ENCODE data around the gene EEIG2. TPM values are rescaled to one million over a fixed set of nuclear protein-coding genes. Genes with fewer than 3 reads are reported as not detected.

Gene EEIG2
- polyA plus RNA-seq, 6 donors from 2014 or later, result 0.43 to 2.5 (median 0.93) TPM

DNA sequence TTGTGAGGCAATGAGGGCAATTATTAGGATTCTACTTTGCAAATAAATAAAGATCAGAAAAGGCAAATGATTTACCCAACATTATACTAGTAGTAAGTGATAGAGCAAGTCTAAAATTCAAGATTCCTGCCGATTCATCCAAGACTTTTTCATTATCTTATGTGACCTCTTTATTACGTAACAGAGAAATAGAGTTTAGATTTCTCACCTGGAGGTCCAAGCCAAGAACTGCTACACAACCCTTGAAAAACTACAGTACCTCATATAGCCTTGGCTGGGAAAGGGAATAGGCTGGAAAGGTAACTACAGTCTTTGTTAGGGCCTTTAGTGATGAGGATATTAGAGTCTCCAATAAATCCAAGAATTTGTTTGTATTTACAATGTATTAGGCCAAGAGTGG is 13.3 kb downstream of the EEIG2 start:
- Mint-ChIP-seq H3K9me3 (peaks cover 0 to 6% (median 0%) of the 10 kb centered on the region in 7 donors), H3K27ac (no peak overlapping the region), H3K27me3 (no peaks in the 10 kb centered on the region), H3K4me3 (no peak overlapping the region), H3K4me1 (peaks cover 0 to 10% (median 7%) of the 10 kb centered on the region in 3 donors), H3K36me3 (peaks cover 0 to 7% of the 10 kb centered on the region in 2 donors)
- ATAC-seq (ENCODE audit: low read depth in 2 of 2) (no peak), DNase-seq (no peak)

DNA sequence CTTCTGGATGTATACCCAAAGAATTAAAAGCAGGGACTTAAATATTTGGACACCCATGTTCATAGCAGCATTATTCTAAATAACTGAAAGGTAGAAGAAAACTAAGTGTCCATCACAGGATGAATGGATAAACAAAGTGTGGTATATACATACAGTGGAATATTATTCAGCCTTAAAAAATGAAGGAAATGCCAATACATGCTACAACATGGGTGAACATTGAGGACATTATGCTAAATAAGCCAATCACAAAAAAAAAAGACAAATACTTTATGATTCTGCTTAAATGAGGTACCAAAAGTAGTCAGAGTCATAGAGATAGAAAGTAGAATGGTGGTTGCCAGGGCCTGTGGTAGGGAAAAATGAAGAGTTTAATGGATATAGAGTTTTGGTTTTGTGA is 14.1 kb downstream of the EEIG2 start:
- DNase-seq (no peak), ATAC-seq (ENCODE audit: low read depth in 2 of 2) (no peak)
- Mint-ChIP-seq H3K4me1 (peaks cover 0 to 7% (median 7%) of the 10 kb centered on the region in 3 donors), H3K4me3 (no peak overlapping the region), H3K9me3 (peaks cover 0 to 6% (median 2%) of the 10 kb centered on the region in 7 donors), H3K36me3 (peaks cover 0 to 7% of the 10 kb centered on the region in 2 donors), H3K27me3 (no peaks in the 10 kb centered on the region), H3K27ac (no peak overlapping the region)

DNA sequence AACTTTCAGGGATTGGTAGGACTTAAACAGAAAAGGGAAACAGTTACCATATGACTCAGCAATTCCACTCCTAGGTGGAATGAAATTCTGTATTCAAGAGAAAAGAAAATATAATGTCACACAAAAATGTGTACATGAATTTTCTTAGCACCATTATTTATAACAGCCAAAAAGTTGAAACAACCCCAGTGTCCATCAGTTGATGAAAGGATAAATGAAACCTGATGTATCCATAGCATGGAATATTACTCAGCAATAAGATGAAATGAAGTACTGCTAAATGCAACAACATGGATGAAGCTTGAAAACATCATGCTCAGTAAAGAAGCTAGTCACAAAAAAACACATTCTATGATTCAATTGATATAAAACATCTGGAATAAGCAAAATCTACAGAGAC is 15.5 kb downstream of the EEIG2 start:
- ATAC-seq (ENCODE audit: low read depth in 2 of 2) (no peak), DNase-seq (no peak)
- Mint-ChIP-seq H3K36me3 (peaks cover 0 to 7% of the 10 kb centered on the region in 2 donors), H3K27me3 (no peaks in the 10 kb centered on the region), H3K4me3 (no peak overlapping the region), H3K9me3 (peaks cover 0 to 13% (median 8%) of the 10 kb centered on the region in 7 donors), H3K4me1 (peaks cover 2 to 7% (median 6%) of the 10 kb centered on the region in 3 donors), H3K27ac (no peak overlapping the region)

DNA sequence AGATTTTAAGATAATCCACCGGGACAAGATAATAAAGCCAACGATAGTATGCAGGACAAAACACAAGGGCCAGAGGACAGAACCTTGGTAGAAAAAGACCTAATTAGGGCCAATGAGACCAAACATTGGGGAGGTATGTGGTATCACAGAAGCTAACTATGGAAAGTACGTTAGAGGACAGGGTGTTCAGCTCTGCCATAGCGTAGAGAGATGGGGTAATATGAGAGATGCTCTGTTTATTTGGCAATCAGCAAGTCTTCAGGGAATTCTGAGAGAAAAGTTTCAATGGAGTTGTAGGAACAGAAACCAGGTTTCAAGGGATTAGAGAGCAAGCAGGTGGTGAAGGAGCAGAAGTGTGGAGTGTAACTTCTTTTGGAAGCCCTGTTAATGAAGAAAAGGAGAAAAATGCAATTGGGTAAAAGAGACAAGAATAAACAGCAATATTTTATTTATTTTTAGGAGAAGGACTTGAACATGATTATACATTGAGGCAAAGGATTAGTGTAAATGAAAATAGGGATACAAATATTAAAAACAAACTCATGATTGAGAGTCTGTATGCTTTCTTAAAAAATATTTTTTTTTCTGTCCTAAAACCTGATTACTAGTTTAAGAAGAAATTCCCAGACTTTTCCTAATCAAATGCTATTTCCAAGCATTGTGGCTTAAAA is 24.0 kb downstream of the EEIG2 start:
- Mint-ChIP-seq H3K4me1 (peaks cover 8 to 42% (median 33%) of the 10 kb centered on the region in 3 donors), H3K4me3 (peak overlapping the region in 3 of 8 donors; percentile 14 to 30 (median 27)), H3K27me3 (no peaks in the 10 kb centered on the region), H3K9me3 (peaks cover 0 to 20% (median 12%) of the 10 kb centered on the region in 7 donors), H3K36me3 (no peaks in the 10 kb centered on the region), H3K27ac (peak overlapping the region in 3 of 6 donors; percentile 0 to 36 (median 2))
- DNase-seq (no peak), ATAC-seq (ENCODE audit: low read depth in 2 of 2) (no peak)

DNA sequence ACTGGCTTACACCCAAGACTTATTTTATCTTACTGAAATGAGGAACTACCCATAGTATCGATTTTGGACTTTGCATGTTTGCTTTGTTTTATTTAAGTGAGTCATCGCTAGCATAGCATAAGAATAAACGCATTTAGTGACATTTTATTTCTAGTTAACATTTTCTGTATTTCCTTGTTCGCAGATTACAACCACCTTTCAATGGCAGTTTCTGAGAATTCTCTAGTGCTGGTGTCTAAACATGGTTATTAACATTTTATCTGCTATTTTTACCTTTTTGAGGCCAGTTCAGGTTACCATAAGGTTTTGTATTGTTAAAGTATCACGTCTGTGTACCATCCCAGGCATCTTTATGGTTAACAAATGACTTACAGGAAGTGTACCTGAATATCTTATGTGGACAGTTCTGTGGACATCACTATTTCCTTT is 24.5 kb downstream of the EEIG2 start:
- peaks cover 14 to 48% (median 39%) of the 10 kb centered on the region in 3 donors for H3K4me1 Mint-ChIP-seq
- ATAC-seq (ENCODE audit: low read depth in 2 of 2), result peak in 1 of 2 donors; percentile 49
- no peaks in the 10 kb centered on the region for H3K27me3 Mint-ChIP-seq
- no peak for DNase-seq
- H3K4me3 Mint-ChIP-seq, result peak overlapping the region in 1 of 8 donors; percentile 10
- peaks cover 0 to 19% (median 12%) of the 10 kb centered on the region in 7 donors for H3K9me3 Mint-ChIP-seq
- H3K27ac Mint-ChIP-seq, result peak overlapping the region in 1 of 6 donors; percentile 11
- H3K36me3 Mint-ChIP-seq, result no peaks in the 10 kb centered on the region

DNA sequence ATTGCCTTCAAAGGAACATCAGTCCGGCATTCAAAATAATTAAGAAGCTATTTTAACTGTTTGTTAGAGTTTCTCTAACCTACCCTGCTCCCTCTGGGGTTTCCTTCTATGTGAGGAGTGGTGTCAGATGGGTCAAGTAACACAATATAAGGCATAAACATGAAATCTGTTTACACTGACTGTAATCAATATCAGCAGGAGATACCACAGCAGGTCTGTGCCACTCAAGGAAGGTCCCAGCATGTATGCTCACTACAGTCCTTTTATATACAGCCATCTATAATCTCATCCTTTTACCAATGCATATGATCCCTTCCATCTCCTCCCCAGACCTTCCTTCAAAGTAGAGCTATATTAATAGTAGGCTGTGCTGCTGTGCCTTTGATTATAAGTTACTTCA is 25.4 kb downstream of the EEIG2 start:
- peaks cover 16 to 53% (median 44%) of the 10 kb centered on the region in 3 donors for H3K4me1 Mint-ChIP-seq
- no peaks in the 10 kb centered on the region for H3K36me3 Mint-ChIP-seq
- no peak overlapping the region for H3K27ac Mint-ChIP-seq
- no peaks in the 10 kb centered on the region for H3K27me3 Mint-ChIP-seq
- peak overlapping the region in 1 of 8 donors; percentile 13 for H3K4me3 Mint-ChIP-seq
- H3K9me3 Mint-ChIP-seq, result peaks cover 0 to 13% (median 8%) of the 10 kb centered on the region in 7 donors
- ATAC-seq (ENCODE audit: low read depth in 2 of 2) (no peak), DNase-seq (no peak)

DNA sequence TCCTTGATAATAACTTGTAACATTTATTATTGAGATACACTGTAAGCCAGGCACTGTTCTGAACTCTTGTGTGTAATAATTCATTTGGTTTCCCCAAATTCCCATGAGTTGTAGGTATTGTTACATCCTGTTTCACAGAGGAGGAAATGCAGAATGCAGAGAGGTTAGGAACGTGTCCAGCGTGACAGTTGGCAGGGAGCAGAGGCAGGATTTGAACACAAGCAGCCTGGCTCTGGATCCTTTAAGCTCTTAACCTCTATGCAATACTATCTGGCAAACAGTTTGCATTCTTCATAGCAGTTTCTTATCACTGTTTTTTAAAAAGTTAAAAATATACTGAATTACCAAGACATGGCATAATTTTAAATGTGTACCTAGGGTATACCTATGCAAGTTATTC is 30.5 kb downstream of the EEIG2 start:
- H3K4me1 Mint-ChIP-seq, result peaks cover 21 to 45% (median 44%) of the 10 kb centered on the region in 3 donors
- no peak overlapping the region for H3K4me3 Mint-ChIP-seq
- ATAC-seq (ENCODE audit: low read depth in 2 of 2) (no peak), DNase-seq (no peak)
- no peaks in the 10 kb centered on the region for H3K36me3 Mint-ChIP-seq
- no peaks in the 10 kb centered on the region for H3K9me3 Mint-ChIP-seq
- peak overlapping the region in 1 of 6 donors; percentile 26 for H3K27ac Mint-ChIP-seq
- no peaks in the 10 kb centered on the region for H3K27me3 Mint-ChIP-seq

DNA sequence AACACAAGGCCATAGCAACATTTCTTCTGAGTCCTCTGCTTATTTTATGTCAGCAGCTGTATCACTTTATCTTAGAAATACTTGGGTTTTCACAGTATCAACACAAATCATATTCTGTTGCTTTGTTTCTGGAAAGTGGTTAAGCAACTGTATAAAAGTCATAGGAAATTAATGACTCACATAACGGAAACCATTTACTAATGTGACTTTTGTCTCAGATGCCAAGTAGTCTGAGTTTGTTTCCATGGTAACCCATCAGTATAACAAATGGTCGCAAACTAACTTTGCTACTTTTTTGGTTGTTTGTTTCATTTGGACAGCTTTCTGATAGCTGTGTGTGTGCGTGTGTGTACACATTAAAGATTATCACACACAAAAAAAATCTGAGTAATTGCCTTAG is 31.1 kb downstream of the EEIG2 start:
- H3K9me3 Mint-ChIP-seq, result no peaks in the 10 kb centered on the region

DNA sequence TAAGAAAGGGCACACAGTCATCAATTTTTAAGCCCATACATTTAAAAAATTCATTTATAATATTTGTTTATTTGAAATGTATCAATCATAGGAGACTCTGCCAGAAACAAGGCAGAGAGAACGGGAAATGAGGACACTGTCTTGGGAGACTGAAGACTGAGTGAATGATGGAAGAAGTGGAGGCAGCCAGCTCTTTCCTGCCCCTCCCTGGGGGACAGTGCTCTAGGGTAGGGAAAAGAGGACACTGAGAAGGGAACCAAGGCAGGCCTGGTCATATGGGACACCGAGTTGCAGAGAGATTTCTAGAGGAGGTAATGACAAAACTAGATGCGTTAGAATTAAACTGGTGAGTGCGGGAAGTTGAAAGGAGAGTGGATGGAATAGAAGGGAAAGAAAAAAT is 31.6 kb downstream of the EEIG2 start:
- Mint-ChIP-seq H3K27ac (peak overlapping the region in 3 of 6 donors; percentile 14 to 77 (median 53)), H3K4me3 (peak overlapping the region in 1 of 8 donors; percentile 68), H3K27me3 (no peaks in the 10 kb centered on the region), H3K36me3 (no peaks in the 10 kb centered on the region), H3K9me3 (no peaks in the 10 kb centered on the region), H3K4me1 (peaks cover 25 to 44% (median 38%) of the 10 kb centered on the region in 3 donors)
- no peak for ATAC-seq (ENCODE audit: low read depth in 2 of 2)
- DNase-seq, result no peak

More for the DNA sequence above, 31.1 kb downstream of the EEIG2 start:
- no peak overlapping the region for H3K4me3 Mint-ChIP-seq
- H3K4me1 Mint-ChIP-seq, result peaks cover 25 to 45% (median 41%) of the 10 kb centered on the region in 3 donors
- ATAC-seq (ENCODE audit: low read depth in 2 of 2), result peak; percentile 52 to 65
- H3K36me3 Mint-ChIP-seq, result no peaks in the 10 kb centered on the region
- H3K27ac Mint-ChIP-seq, result peak overlapping the region in 1 of 6 donors; percentile 26
- no peaks in the 10 kb centered on the region for H3K27me3 Mint-ChIP-seq
- peak; percentile 22 for DNase-seq

DNA sequence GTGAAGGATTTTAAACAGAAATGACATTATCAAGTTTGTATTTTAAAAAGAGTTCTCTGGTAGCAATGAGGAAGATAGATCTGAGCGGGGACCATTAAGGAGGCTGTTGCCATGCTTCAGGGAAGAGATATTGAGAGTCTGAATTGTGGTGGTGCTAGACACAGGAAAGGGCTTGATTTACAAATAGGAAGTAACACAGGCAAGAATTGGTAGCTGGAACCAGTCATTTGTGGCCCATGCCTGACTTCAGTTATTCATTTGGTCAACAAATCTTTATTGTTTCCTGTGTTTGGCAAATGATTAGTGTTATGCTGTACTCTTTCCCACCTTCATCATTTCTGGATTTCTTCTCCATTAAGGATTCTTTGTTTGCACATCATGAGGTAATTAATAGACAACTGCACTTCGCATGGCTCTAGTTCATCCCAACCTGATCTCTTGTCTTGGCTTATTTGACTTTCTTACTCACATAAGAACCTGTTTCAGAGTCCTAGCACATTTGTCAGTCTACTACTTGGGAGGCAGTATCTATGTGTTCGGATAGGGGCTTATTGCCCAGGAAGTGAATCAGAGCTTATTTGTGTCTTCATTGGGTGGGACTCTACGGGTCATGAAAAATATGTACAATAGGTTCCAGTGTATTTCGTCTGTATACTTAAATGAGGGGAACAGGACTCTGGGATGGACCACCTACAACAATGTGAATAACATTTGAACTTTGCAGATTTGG is 32.3 kb downstream of the EEIG2 start:
- peak; percentile 91 to 94 for ATAC-seq (ENCODE audit: low read depth in 2 of 2)
- peaks cover 25 to 41% (median 34%) of the 10 kb centered on the region in 3 donors for H3K4me1 Mint-ChIP-seq
- H3K4me3 Mint-ChIP-seq, result no peak overlapping the region
- DNase-seq, result peak; percentile 20
- H3K27ac Mint-ChIP-seq, result peak overlapping the region in 3 of 6 donors; percentile 2 to 49 (median 14)
- H3K36me3 Mint-ChIP-seq, result no peaks in the 10 kb centered on the region
- H3K27me3 Mint-ChIP-seq, result no peaks in the 10 kb centered on the region
- no peaks in the 10 kb centered on the region for H3K9me3 Mint-ChIP-seq

DNA sequence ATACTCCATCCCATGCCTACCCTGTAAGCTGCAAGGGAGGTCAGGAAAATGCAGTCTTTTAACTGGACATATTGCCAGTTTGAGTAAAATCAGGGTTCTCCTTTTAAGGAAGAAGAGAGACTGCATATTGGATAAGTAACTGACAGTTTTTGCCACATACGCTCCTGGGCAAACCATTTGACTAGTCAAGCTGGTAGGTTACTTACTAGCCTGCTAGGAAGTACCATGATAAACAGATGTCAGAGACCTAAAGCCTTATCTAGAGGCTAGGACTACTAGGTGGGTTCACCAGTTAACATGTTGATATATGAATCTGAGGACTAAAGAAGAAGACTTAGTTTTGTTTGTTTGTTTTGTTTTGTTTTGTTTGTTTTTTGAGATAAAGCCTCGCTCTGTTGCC is 33.5 kb downstream of the EEIG2 start:
- no peaks in the 10 kb centered on the region for H3K9me3 Mint-ChIP-seq
- DNase-seq (no peak), ATAC-seq (ENCODE audit: low read depth in 2 of 2) (no peak)
- H3K27ac Mint-ChIP-seq, result no peak overlapping the region
- H3K36me3 Mint-ChIP-seq, result no peaks in the 10 kb centered on the region
- peaks cover 25 to 42% (median 30%) of the 10 kb centered on the region in 3 donors for H3K4me1 Mint-ChIP-seq
- H3K4me3 Mint-ChIP-seq, result no peak overlapping the region
- H3K27me3 Mint-ChIP-seq, result no peaks in the 10 kb centered on the region

DNA sequence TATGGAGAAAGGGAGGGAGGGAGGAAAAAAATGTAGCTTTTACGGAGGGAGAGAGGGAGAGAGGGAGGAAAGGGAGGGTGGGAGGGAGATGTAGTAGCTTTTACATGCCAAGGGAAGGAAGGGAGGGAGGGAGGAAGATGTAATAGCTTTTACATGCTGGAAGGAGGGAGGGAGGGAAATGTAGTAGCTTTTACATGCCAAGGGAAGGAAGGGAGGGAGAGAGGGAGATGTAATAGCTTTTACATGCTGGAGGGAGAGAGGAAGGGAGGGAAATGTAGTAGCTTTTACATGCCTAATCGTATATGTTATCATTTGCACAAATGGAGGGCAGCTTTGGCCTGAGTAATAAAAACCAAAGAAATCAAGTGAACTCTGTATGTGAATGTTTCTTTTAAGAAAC is 35.6 kb downstream of the EEIG2 start:
- peaks cover 16 to 27% (median 17%) of the 10 kb centered on the region in 3 donors for H3K4me1 Mint-ChIP-seq
- ATAC-seq (ENCODE audit: low read depth in 2 of 2) (no peak), DNase-seq (no peak)
- H3K27ac Mint-ChIP-seq, result peak overlapping the region in 1 of 6 donors; percentile 89
- H3K9me3 Mint-ChIP-seq, result no peaks in the 10 kb centered on the region
- peaks cover 0 to 2% of the 10 kb centered on the region in 2 donors for H3K36me3 Mint-ChIP-seq
- no peak overlapping the region for H3K4me3 Mint-ChIP-seq
- H3K27me3 Mint-ChIP-seq, result no peaks in the 10 kb centered on the region

DNA sequence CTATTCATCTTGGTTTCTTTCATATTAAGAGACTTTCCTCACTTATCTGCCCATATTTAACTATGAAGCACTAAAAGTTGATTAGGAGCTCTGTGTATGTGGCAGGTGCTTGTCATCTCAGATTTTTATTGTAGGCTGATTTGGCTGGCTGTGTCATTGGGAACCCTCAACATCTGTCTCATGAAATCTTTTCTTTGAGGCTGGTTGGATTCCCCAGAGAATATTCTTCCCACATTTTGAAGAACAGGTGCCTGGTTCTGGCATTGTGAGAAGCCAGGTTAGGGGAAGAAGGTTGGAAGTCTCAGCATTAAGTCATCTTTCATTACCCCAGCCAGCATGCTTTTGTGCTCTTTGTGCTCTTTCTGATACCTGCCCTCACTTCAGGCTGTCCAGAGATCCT is 37.1 kb downstream of the EEIG2 start:
- DNase-seq, result no peak
- ATAC-seq (ENCODE audit: low read depth in 2 of 2), result no peak
- Mint-ChIP-seq H3K36me3 (peaks cover 0 to 6% of the 10 kb centered on the region in 2 donors), H3K4me1 (peaks cover 5 to 18% (median 10%) of the 10 kb centered on the region in 3 donors), H3K9me3 (no peaks in the 10 kb centered on the region), H3K4me3 (no peak overlapping the region), H3K27me3 (no peaks in the 10 kb centered on the region), H3K27ac (no peak overlapping the region)
